Subcutaneous adipose tissue (tissue), 4 donors: ENCODE data around the gene IFNGR2. TPM values are rescaled to one million over a fixed set of nuclear protein-coding genes. Genes with fewer than 3 reads are reported as not detected.

Experiments used
- total RNA-seq, 4 donors: library from RNA; depleted of rRNA; stranded (reverse); fragments of >200 nt; gene quantifications; one replicate each; pipeline ENCODE4 v1.1.0, GENCODE V29; 2016
- TF ChIP-seq, protein P1 (sequence below): fragments of 450-650 bp; IDR thresholded peaks from one replicate; pipeline ENCODE4 v1.5.1; 2016; ENCODE audit warnings: low read depth, mild to moderate bottlenecking, control low read depth, antibody characterized with exemption, moderate library complexity

Gene IFNGR2
- total RNA-seq, 4 donors from 2014 or later, result 64.2 to 208 (median 106) TPM

DNA sequence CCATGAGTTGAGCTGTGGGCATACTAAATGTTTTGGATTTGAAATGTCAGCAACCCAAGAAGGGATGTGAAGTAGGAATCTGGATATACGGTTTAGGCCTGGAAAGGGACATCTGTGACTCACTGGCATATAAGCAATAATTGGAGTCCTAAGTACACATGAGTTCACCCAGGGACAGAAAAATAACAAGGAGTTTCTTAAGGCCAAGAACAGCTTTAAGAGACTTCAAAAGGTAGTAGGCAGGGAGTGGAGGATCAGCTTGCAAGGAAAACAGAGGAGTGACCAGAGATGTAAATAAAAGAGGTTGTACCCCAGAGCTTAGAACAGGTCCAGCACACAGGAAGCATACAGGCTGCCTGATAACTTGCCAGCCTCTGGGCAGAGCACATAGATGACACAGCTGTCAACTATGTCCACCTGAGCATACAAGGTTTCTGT is 48.4 kb downstream of the IFNGR2 start:
- TF ChIP-seq, protein P1, sequence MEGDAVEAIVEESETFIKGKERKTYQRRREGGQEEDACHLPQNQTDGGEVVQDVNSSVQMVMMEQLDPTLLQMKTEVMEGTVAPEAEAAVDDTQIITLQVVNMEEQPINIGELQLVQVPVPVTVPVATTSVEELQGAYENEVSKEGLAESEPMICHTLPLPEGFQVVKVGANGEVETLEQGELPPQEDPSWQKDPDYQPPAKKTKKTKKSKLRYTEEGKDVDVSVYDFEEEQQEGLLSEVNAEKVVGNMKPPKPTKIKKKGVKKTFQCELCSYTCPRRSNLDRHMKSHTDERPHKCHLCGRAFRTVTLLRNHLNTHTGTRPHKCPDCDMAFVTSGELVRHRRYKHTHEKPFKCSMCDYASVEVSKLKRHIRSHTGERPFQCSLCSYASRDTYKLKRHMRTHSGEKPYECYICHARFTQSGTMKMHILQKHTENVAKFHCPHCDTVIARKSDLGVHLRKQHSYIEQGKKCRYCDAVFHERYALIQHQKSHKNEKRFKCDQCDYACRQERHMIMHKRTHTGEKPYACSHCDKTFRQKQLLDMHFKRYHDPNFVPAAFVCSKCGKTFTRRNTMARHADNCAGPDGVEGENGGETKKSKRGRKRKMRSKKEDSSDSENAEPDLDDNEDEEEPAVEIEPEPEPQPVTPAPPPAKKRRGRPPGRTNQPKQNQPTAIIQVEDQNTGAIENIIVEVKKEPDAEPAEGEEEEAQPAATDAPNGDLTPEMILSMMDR, result no peak

DNA sequence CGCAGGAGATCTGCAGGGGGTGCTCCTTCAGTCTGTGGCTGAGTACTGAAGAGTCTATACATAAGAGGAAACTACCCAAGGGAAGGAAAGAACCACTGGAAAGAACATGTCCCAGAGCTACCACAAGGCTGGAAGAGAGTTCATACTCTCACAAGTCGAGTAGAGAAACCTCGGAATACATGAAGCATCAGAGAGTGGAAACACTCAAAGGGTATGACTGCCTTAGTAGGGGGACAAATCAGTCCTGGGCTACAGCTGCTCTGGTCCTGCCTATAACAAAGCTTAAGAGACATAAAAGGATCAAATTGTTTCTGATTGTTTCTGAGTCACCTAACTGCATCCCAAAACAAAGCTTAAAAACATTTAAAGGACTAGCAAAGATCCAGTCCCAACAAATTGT is 49.1 kb downstream of the IFNGR2 start:
- TF ChIP-seq, protein P1, result no peak

DNA sequence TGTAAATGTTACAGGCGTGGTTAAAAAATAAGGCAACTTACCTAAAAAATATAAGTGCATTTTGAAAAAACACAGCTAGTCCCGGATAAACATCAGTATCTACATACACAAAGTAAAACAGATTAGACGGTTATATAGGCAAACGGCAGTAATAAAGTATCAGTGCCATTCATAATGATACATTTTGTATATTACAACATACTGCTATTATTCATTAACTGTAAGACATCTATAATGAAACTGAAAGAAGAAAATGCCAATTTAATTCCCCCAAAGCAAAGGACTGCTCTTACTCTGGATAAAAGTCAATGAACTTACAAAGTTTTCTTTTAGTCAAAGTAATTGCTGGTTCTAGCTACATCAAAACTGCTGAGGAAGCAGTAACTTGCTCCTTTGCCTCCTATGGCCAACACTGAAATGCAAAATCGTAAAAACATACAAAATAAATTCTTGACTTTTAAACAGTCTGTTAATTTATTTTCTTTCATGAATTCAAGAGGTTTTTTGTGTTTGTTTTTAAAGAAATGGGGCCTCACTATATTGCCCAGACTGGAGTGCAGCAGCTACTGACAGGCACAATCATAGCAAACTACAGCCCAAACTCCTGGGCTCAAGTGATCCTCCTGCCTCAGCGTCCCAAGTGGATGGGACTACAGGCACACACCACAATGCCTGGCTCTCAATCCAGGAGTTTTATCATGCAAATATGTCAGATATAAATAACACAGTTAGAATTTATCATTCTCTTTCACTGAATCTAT is 52.7 kb downstream of the IFNGR2 start:
- TF ChIP-seq, protein P1, result no peak

DNA sequence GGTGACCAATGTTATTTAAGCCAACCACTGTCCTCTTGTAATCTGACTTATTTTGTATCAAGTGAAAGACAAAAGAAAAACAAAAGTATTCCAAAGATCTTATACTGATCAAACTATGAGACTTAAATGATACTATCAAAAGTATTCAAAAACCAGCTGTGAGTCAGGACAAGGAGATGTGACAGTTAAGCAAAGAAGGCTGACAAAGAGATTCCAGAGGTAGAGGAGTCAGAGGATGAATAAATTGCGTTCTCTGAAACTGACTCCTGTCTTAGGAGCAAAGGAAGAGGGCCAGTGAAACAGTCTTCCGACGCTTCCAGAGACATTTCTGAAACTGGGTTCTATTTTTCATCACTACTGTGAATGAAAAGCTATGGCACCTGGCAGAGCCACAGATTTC is 55.6 kb downstream of the IFNGR2 start:
- TF ChIP-seq, protein P1, result no peak

DNA sequence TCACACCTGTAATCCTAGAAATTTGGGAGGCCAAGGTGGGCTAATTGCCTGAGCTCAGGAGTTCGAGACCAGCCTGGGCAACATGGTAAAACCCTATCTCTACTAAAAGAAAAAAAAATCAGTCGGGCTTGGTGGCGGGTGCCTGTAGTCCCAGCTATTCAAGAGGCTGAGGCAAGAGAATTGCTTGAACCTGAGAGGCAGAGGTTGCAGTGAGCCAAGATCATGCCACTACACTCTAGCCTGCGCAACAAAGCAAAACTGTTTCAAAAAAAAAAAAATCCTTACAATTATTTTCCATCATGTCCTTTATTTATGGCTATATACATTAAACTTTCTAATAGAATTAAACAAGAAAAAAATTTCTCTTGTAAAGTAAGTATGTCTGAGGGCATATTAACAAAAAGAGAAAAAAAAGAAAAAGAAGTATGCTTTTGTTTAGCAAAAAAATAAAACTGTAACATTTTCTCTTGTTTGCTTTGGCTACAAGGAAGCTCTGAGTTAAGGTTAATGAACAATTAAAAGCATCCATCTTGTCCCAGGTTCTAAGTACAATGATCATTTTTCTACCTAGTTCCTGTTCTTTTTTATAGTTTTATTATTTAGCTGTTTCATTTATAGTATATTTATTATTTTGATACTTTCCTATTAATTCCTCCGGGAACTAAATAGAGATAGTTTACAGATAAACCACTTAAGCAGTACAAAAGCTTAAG is 58.5 kb downstream of the IFNGR2 start:
- TF ChIP-seq, protein P1, result no peak

DNA sequence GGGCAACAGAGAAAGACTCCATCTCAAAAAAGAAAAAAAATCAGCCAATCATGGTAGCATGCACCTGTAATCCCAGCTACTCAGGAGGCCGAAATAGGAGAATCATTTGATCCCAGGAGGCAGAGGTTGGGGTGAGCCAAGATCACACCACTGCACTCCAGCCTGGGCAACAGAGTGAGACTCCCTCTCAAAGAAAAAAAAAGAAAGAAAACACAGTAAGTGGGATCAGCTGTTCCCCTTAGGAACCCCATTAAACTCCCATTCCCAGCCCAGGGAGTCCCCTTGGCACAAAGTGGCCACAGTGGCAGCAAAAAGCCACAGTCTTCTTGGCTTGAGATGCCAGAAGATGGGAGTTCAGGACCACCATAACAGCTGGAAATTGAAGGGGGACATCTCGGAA is 67.5 kb downstream of the IFNGR2 start:
- TF ChIP-seq, protein P1, result no peak

DNA sequence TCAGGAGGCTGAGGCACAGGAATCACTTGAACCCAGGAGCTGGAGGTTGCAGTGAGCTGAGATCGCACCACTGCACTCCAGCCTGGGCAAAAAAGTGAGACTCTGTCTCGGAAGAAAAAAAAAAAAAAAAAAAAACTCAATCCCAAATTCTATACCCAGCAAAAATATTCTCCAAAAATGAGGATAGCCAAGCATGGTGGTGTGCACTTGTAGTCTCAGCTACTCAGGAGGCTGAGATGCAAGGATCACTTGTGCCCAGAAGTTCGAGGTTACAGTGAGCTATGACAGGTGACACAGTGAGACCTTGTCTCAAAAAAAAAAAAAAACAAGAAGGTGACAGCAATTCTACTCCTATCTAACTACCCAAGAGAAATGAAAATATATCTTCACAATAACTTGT is 70.1 kb downstream of the IFNGR2 start:
- TF ChIP-seq, protein P1, result no peak
